ENCODE measurements around the gene TMEM175.

DNA sequence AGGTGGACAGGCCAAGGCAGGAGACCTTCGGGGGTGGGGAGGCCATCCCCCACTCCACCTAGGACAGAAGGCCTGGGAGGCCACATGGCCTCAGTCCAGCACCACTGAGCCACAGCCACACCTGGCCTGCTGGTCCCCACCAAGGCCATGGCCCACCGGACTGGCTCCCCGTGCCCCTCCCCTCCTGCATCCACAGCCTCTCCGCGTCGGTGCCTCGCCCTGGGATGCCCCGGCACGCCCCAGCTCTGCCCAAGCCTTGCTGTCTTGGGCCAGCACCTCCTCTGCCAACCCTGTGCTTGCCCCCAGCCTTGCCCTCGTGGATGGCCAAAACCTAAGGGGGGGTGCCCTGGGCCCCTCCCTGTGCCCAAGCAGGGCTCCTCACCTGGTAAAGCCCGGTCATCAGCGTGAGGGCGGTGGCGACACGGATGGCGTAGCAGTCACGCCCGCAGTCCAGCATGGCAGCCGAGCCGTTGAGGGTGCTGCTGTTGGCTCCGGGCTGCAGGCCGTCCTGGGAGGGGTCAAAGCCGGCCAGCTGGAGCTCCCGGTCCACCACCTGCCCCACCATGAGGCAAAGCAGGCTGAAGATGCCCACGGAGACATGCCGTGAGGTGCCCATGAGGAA, 58.6 kb downstream of the TMEM175 start:
- TF ChIP-seq EZH2phosphoT487 (IDR thresholded peaks at IDR 0.05; ENCODE audit: borderline replicate concordance, low read depth, low read length): no peak
- TF ChIP-seq, protein P1, sequence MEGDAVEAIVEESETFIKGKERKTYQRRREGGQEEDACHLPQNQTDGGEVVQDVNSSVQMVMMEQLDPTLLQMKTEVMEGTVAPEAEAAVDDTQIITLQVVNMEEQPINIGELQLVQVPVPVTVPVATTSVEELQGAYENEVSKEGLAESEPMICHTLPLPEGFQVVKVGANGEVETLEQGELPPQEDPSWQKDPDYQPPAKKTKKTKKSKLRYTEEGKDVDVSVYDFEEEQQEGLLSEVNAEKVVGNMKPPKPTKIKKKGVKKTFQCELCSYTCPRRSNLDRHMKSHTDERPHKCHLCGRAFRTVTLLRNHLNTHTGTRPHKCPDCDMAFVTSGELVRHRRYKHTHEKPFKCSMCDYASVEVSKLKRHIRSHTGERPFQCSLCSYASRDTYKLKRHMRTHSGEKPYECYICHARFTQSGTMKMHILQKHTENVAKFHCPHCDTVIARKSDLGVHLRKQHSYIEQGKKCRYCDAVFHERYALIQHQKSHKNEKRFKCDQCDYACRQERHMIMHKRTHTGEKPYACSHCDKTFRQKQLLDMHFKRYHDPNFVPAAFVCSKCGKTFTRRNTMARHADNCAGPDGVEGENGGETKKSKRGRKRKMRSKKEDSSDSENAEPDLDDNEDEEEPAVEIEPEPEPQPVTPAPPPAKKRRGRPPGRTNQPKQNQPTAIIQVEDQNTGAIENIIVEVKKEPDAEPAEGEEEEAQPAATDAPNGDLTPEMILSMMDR (conservative IDR thresholded peaks at IDR 0.05; ENCODE audit: low read length): no peak

All from OCI-LY7 (cell line).